ENCODE measurements around the gene ADNP. TPM values are rescaled to one million over a fixed set of nuclear protein-coding genes. Genes with fewer than 3 reads are reported as not detected.
A peak's percentile ranks its signal among the peaks of the same experiment; 100 is the strongest.
"Not testable (repeated sequence)": the region's sequence is repeated elsewhere in the genome, so short reads cannot be mapped to it uniquely, and the experiment has no call there.

The ADNP gene
- 127 and 144 TPM in 2 replicates for total RNA-seq
- long read RNA-seq, partial matches to known transcripts = 5 of 101 reads
- long read RNA-seq, other reads (novel, unspliced or antisense) = 96 of 101 reads

DNA sequence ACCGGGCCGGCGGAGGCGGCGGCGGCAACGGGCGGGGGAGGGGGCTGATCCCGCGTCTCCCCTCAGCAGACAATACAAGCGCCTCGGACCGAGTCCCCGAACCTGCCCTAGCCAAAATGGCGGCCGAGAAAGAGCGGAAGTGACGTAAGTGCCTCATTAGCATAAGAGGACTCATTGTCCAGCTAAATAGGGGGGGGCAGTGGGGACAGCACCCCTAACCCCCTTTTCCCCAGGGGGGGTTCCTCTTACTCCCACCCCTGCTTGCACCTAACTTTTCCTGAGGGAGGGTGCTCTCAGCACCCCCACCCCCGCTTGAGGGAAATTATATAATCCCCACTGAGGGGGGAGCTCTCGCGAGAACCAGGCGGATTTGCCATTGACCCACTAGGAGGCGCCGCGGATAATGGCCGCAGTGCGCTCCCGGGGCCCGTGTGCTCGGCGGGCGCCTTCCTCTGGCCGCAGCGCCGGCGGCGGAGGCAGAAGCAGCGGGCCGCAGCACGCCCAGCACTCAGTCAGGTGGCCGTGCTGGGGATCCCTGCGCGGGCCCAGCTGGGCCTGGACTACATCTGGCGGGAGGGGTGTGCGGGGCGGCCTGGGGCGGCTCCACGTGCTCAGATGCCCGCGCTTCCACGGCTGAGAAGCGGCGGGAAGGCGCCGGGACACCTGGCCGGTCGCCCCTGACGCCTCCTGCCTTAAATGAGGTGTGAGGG, at the start of gene ADNP:
TSS of gene ADNP (minus strand) at position 132 of the 710 bp plus-strand sequence. CDS start 27,441 bp downstream, outside the sequence.
- no peaks in the 10 kb centered on the region for H3K27me3 Mint-ChIP-seq
- peak within 1 kb of the TSS; percentile 100 for H3K27ac Mint-ChIP-seq
- H3K9me3 Mint-ChIP-seq (ENCODE audit: low read depth) = no peaks in the 10 kb centered on the region
- peaks cover 29% of the 10 kb centered on the region for H3K4me1 Mint-ChIP-seq (ENCODE audit: low read depth)
- TF ChIP-seq, protein P1, sequence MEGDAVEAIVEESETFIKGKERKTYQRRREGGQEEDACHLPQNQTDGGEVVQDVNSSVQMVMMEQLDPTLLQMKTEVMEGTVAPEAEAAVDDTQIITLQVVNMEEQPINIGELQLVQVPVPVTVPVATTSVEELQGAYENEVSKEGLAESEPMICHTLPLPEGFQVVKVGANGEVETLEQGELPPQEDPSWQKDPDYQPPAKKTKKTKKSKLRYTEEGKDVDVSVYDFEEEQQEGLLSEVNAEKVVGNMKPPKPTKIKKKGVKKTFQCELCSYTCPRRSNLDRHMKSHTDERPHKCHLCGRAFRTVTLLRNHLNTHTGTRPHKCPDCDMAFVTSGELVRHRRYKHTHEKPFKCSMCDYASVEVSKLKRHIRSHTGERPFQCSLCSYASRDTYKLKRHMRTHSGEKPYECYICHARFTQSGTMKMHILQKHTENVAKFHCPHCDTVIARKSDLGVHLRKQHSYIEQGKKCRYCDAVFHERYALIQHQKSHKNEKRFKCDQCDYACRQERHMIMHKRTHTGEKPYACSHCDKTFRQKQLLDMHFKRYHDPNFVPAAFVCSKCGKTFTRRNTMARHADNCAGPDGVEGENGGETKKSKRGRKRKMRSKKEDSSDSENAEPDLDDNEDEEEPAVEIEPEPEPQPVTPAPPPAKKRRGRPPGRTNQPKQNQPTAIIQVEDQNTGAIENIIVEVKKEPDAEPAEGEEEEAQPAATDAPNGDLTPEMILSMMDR (IDR thresholded peaks at IDR 0.05; ENCODE audit: unreplicated experiment) = peak; percentile 69
- H3K4me3 Mint-ChIP-seq (ENCODE audit: low read depth) = peak within 1 kb of the TSS; percentile 93
- DNase-seq (ENCODE audit: low spot score, unreplicated experiment) = peak; percentile 82
- peaks cover 33% of the 10 kb centered on the region for H3K36me3 Mint-ChIP-seq (ENCODE audit: insufficient read depth)

DNA sequence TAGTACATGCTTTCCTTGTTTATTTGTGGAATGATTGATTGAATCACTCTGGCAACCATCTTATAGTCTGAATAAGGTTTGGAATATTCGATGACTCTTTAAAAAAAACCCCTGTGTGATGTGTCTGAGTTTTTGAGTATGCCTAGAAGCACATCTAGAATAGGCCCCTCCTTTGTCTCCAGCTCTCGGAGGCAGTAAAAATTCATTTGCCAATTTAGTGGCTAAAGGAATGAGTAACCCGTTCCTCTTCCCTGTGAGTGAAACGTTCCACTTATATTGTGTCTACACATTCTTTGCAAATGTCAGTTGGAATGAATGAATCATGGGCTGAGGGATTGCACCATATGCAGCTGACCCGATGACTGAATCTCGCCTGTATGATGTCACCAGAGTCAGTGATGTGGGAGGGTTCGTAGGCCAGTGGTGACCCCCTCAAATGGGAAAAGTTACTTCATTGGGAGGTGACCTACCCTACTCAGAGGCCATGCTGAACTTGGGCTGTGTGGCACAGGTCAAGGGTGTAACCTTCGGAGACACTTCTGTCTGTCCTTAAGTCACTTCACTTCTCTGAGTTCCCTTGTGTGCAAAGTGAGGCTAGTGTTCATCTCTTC, 48.9 kb upstream of the ADNP start:
- no peak for DNase-seq (ENCODE audit: low spot score, unreplicated experiment)
- H3K4me1 Mint-ChIP-seq (ENCODE audit: low read depth) = peaks cover 9% of the 10 kb centered on the region
- no peaks in the 10 kb centered on the region for H3K9me3 Mint-ChIP-seq (ENCODE audit: low read depth)
- H3K27ac Mint-ChIP-seq = no peak overlapping the region
- TF ChIP-seq, protein P1 (IDR thresholded peaks at IDR 0.05; ENCODE audit: unreplicated experiment) = no peak
- H3K4me3 Mint-ChIP-seq (ENCODE audit: low read depth) = no peak overlapping the region
- peaks cover 22% of the 10 kb centered on the region for H3K27me3 Mint-ChIP-seq
- H3K36me3 Mint-ChIP-seq (ENCODE audit: insufficient read depth) = no peaks in the 10 kb centered on the region

DNA sequence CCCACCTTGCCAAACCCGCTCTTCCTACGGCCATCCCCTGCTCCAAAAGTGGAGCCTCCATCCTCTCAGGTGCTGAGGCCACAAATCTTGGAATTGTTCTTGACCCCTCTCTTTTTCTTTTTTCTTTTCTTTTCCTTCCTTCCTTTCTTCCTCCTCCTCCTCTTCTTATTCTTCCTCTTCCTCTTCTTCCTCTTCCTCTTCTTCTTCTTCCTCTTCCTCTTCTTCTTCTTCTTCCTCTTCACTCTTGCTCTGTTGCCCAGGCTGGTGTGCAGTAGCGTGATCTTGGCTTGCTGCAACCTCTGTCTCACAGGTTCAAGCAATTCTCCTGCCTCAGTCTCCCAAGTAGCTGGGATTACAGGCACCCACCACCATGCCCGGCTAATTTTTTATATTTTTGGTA, 47.3 kb upstream of the ADNP start:
- H3K4me1 Mint-ChIP-seq (ENCODE audit: low read depth); H3K36me3 Mint-ChIP-seq (ENCODE audit: insufficient read depth); H3K9me3 Mint-ChIP-seq (ENCODE audit: low read depth); DNase-seq (ENCODE audit: low spot score, unreplicated experiment); H3K4me3 Mint-ChIP-seq (ENCODE audit: low read depth); H3K27ac Mint-ChIP-seq: not testable (repeated sequence)
- H3K27me3 Mint-ChIP-seq = peaks cover 25% of the 10 kb centered on the region

DNA sequence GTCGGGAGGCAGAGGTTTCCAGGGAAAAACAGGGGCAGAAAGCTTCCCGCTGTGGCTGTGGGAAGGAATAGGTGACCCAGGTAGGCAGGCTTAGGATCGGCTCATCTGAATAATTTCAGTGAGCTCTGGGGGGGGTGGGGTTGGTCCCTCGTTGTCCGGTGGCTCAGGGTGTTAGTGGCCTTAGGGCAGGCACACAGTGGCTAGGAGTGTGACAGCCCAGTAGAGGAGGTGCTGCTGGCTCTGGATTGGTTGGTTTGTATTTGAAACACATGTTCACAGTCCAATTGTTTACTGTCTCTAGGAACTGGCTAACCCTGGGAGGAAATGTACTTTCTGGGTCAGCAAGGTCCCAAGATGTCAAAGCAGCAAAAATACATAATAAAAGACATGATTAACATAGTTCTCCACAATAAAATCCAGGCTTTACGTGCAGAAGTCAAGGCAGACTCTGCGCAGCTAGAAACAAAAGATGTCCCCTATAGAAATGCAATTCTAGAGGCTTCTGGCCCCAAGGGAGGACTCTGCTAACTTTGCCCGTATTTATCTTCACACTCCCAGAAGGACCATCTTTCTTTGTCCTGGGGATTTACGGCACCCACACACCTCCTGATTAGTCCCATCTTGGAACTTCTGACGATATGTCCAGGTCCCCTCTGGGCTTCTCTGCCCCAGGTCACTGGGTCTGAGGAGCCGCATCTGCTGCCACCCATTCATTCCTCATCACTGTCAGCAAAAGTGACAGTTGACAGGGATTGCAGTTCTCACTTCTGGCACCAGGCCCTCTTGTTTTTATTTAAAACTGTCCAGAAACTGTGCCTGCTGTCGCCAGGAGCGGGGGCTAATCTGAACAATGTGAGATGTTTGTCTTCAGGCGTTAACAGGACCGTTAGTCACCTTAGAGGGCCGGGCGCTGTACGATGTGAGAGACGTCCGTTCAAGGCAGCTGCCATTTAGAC, 46.1 kb upstream of the ADNP start:
- DNase-seq (ENCODE audit: low spot score, unreplicated experiment) = no peak
- Mint-ChIP-seq H3K27ac (peak overlapping the region; percentile 57), H3K36me3 (ENCODE audit: insufficient read depth) (no peaks in the 10 kb centered on the region), H3K9me3 (ENCODE audit: low read depth) (peaks cover 3% of the 10 kb centered on the region), H3K4me3 (ENCODE audit: low read depth) (no peak overlapping the region), H3K27me3 (peaks cover 25% of the 10 kb centered on the region), H3K4me1 (ENCODE audit: low read depth) (peaks cover 9% of the 10 kb centered on the region)
- TF ChIP-seq, protein P1 (IDR thresholded peaks at IDR 0.05; ENCODE audit: unreplicated experiment) = no peak

DNA sequence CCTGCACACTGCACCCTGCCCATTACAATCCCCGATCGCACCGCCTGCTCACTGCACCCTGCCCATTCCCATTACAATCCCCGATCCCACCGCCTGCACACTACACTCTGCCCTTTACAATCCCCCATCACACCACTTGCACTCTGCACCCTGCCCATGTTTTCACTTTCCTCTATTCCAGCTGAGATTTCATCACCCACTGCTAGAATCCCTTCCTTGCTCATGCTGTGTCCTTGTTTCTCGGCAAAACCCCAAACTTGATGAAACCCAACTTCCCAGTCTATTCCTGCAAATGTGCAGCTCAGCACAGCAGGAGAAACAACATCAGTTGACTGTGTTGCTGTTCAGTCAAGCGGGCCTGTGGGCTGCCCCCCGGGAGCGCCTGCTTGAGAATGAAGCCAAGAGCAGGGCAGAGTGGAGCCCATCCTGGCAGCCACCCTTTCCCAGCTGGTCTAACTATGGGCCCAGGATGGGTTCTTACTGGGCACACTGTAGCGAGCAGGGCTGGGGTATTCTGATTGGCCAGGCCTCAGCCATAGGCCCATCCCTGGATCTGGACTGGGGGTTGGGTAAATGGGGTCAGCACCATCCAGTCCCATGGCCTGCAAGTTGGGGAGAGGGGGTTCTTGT, 44.6 kb upstream of the ADNP start:
- peaks cover 3% of the 10 kb centered on the region for H3K9me3 Mint-ChIP-seq (ENCODE audit: low read depth)
- peaks cover 22% of the 10 kb centered on the region for H3K27me3 Mint-ChIP-seq
- no peak for DNase-seq (ENCODE audit: low spot score, unreplicated experiment)
- H3K27ac Mint-ChIP-seq = no peak overlapping the region
- TF ChIP-seq, protein P1 (IDR thresholded peaks at IDR 0.05; ENCODE audit: unreplicated experiment) = no peak
- no peak overlapping the region for H3K4me3 Mint-ChIP-seq (ENCODE audit: low read depth)
- H3K36me3 Mint-ChIP-seq (ENCODE audit: insufficient read depth) = no peaks in the 10 kb centered on the region
- peaks cover 9% of the 10 kb centered on the region for H3K4me1 Mint-ChIP-seq (ENCODE audit: low read depth)
